SW 1271 (cell line): ENCODE measurements around the gene KIF22.
"Not testable (repeated sequence)": the region's sequence is repeated elsewhere in the genome, so short reads cannot be mapped to it uniquely, and the experiment has no call there.

Source experiments
- DNase-seq, 2 experiments: peaks; one replicate each; lab custom pipeline; 2025; lab: John Stamatoyannopoulos, UW

KIF22 gene

GRCh38 chr16:29790183-29790948, at the start of gene KIF22:
Gene KIF22, plus strand, starts transcription at chr16:29790751. Its CDS starts 9 bp downstream, at chr16:29790760.
- peak; percentile 98 to 99 for DNase-seq

GRCh38 chr16:29742683-29743275, 47.8 kb upstream of the KIF22 start:
- DNase-seq = no peak

GRCh38 chr16:29743475-29743826, 47.1 kb upstream of the KIF22 start:
- no peak for DNase-seq

GRCh38 chr16:29743827-29744531, 46.6 kb upstream of the KIF22 start:
- no peak for DNase-seq

GRCh38 chr16:29744541-29745101, 45.9 kb upstream of the KIF22 start:
- DNase-seq = no peak

GRCh38 chr16:29745121-29745852, 45.3 kb upstream of the KIF22 start:
- DNase-seq = no peak

- no peak for DNase-seq
Observed at GRCh38 chr16:29745853-29746345, 44.7 kb upstream of the KIF22 start, which contains the start of gene C16orf54. Gene C16orf54, minus strand, starts transcription at chr16:29745990. Its CDS starts 1,039 bp downstream, at chr16:29744951.

GRCh38 chr16:29746518-29746917, 44.0 kb upstream of the KIF22 start:
- not testable (repeated sequence) for DNase-seq

- no peak for DNase-seq
Observed at GRCh38 chr16:29747947-29748759, 42.4 kb upstream of the KIF22 start.

- DNase-seq = not testable (repeated sequence)
Observed at GRCh38 chr16:29748760-29749149, 41.8 kb upstream of the KIF22 start.

GRCh38 chr16:29753516-29753915, 37.0 kb upstream of the KIF22 start:
- no peak for DNase-seq

- no peak for DNase-seq
Observed at GRCh38 chr16:29756654-29757053, 33.9 kb upstream of the KIF22 start.

GRCh38 chr16:29757086-29757485, 33.5 kb upstream of the KIF22 start:
- DNase-seq = not testable (repeated sequence)

- DNase-seq = no peak
Observed at GRCh38 chr16:29757950-29758466, 32.5 kb upstream of the KIF22 start.

GRCh38 chr16:29760567-29761279, 29.8 kb upstream of the KIF22 start:
- DNase-seq = no peak

- not testable (repeated sequence) for DNase-seq
Observed at GRCh38 chr16:29761280-29761651, 29.3 kb upstream of the KIF22 start.

- DNase-seq = no peak
Observed at GRCh38 chr16:29761882-29762281, 28.7 kb upstream of the KIF22 start.

- no peak for DNase-seq
Observed at GRCh38 chr16:29763326-29763725, 27.2 kb upstream of the KIF22 start.

GRCh38 chr16:29765167-29766032, 25.2 kb upstream of the KIF22 start:
- no peak for DNase-seq
